ENCODE measurements around the gene ARFIP2. TPM values are rescaled to one million over a fixed set of nuclear protein-coding genes. Genes with fewer than 3 reads are reported as not detected.

ARFIP2 gene
- polyA plus RNA-seq, 1 experiment, result 103 TPM

GRCh38 chr11:6458352-6459098 lies 22.6 kb downstream of the ARFIP2 start:
- CTCF ChIA-PET, result interaction anchor here (1.0 to 1.7 kb wide), 2 partner anchors 15 kb away, joined by 3 to 5 read pairs; partner anchors contain the start of gene TRIM3
- no peak for TF ChIP-seq CTCF (IDR thresholded peaks at IDR 0.05; ENCODE audit: insufficient read depth, low read depth, low read length)
- Histone ChIP-seq H3K36me3 (ENCODE audit: control insufficient read depth, insufficient read depth, low read length) (peaks cover 26% of the 10 kb centered on the region), H3K27me3 (ENCODE audit: control insufficient read depth, insufficient read depth, low read length) (no peaks in the 10 kb centered on the region), H3K4me3 (ENCODE audit: low read depth, low read length) (no peak overlapping the region)
- no peak for DNase-seq (ENCODE audit: low read depth)
- POLR2A ChIA-PET, result no interaction called here

GRCh38 chr11:6457581-6458320 lies 23.4 kb downstream of the ARFIP2 start:
- no peak for TF ChIP-seq CTCF (IDR thresholded peaks at IDR 0.05; ENCODE audit: insufficient read depth, low read depth, low read length)
- Histone ChIP-seq H3K27me3 (ENCODE audit: control insufficient read depth, insufficient read depth, low read length) (no peaks in the 10 kb centered on the region), H3K4me3 (ENCODE audit: low read depth, low read length) (no peak overlapping the region), H3K36me3 (ENCODE audit: control insufficient read depth, insufficient read depth, low read length) (peaks cover 26% of the 10 kb centered on the region)
- POLR2A ChIA-PET, result no interaction called here
- CTCF ChIA-PET, result interaction anchor here (1.7 to 6.1 kb wide), 2 partner anchors 14 to 15 kb away, joined by 5 to 61 read pairs; partner anchors contain the start of gene HPX
- no peak for DNase-seq (ENCODE audit: low read depth)

- Histone ChIP-seq H3K27me3 (ENCODE audit: control insufficient read depth, insufficient read depth, low read length) (no peaks in the 10 kb centered on the region), H3K4me3 (ENCODE audit: low read depth, low read length) (no peak overlapping the region), H3K36me3 (ENCODE audit: control insufficient read depth, insufficient read depth, low read length) (peaks cover 26% of the 10 kb centered on the region)
- POLR2A ChIA-PET, result no interaction called here
- TF ChIP-seq CTCF (IDR thresholded peaks at IDR 0.05; ENCODE audit: insufficient read depth, low read depth, low read length), result no peak
- CTCF ChIA-PET, result interaction anchor here (4.5 to 6.1 kb wide), 2 partner anchors 14 to 78 kb away, joined by 21 to 61 read pairs; partner anchors contain the start of gene HPX
- no peak for DNase-seq (ENCODE audit: low read depth)
These were observed 24.6 kb downstream of the ARFIP2 start for GRCh38 chr11:6456361-6457073.

GRCh38 chr11:6455070-6455469 lies 26.1 kb downstream of the ARFIP2 start:
- POLR2A ChIA-PET, result no interaction called here
- TF ChIP-seq CTCF (IDR thresholded peaks at IDR 0.05; ENCODE audit: insufficient read depth, low read depth, low read length), result no peak
- no peak for DNase-seq (ENCODE audit: low read depth)
- H3K27me3 ChIP-seq (ENCODE audit: control insufficient read depth, insufficient read depth, low read length), result no peaks in the 10 kb centered on the region
- H3K4me3 ChIP-seq (ENCODE audit: low read depth, low read length), result no peak overlapping the region
- CTCF ChIA-PET, result interaction anchor here (1.2 to 6.1 kb wide), 4 partner anchors 12 to 76 kb away, joined by 4 to 61 read pairs (median 17); partner anchors contain the start of gene HPX
- H3K36me3 ChIP-seq (ENCODE audit: control insufficient read depth, insufficient read depth, low read length), result peaks cover 34% of the 10 kb centered on the region

All from BJ (cell line).